Aorta (tissue), 5 donors: ENCODE data around the gene NAA40. TPM values are rescaled to one million over a fixed set of nuclear protein-coding genes. Genes with fewer than 3 reads are reported as not detected.
A peak's percentile ranks its signal among the peaks of the same experiment; 100 is the strongest.

Source experiments
- ATAC-seq: fragments of 200-7000 bp; cut with Tn5 transposase; one replicate; pipeline ENCODE4 v1.9.1; 2022; ENCODE audit warnings: moderate library complexity; ENCODE audit not compliant: low FRiP score
- DNase-seq, 2 donors: peaks; one replicate each; pipeline ENCODE4 v3.0.0-alpha.2; 2020
- H3K27ac ChIP-seq, 2 donors: one replicate each; pipeline ENCODE4 v1.5.1; 2013; ENCODE audit warnings: low read length in 2 of 2, mild to moderate bottlenecking in 2 of 2, moderate library complexity in 2 of 2, control low read depth in 1 of 2, inconsistent platforms in 1 of 2, low read depth in 1 of 2
- H3K27me3 ChIP-seq, 2 donors: one replicate each; pipeline ENCODE4 v1.6.1; 2013; ENCODE audit warnings: control low read depth in 1 of 2, low read length in 1 of 2, mild to moderate bottlenecking in 1 of 2, moderate library complexity in 1 of 2; ENCODE audit not compliant: insufficient read depth in 2 of 2, control insufficient read depth in 1 of 2
- H3K36me3 ChIP-seq, 2 donors: one replicate each; pipeline ENCODE4 v1.6.1; 2013; ENCODE audit warnings: control low read depth in 1 of 2, low read length in 1 of 2, mild to moderate bottlenecking in 1 of 2; ENCODE audit not compliant: insufficient read depth in 2 of 2, control insufficient read depth in 1 of 2
- H3K4me1 ChIP-seq, 2 donors: one replicate each; pipeline ENCODE4 v1.6.1; 2013; ENCODE audit warnings: low read length in 2 of 2, control low read depth in 1 of 2, mild to moderate bottlenecking in 1 of 2, moderate library complexity in 1 of 2; ENCODE audit not compliant: insufficient read depth in 2 of 2, control insufficient read depth in 1 of 2
- H3K4me3 ChIP-seq, 2 donors: one replicate each; pipeline ENCODE4 v1.5.1; 2013; ENCODE audit warnings: low read length in 2 of 2, control low read depth in 1 of 2, mild to moderate bottlenecking in 1 of 2
- H3K9me3 ChIP-seq: one replicate; pipeline ENCODE4 v1.6.1; 2013; ENCODE audit warnings: mild to moderate bottlenecking, low read length; ENCODE audit not compliant: control insufficient read depth
- WGBS, 2 donors: extraction: QIAGEN DNeasy Blood & Tissue Kit; methylation state at CpG; one replicate each; pipeline ENCODE4 v1.1.7; 2013; 5-methylcytosine and 5-hydroxymethylcytosine counted together
- intact Hi-C, 2 donors: fragments of 100-400 bp; cut with DNase I; formaldehyde crosslinking; loops; one replicate each; pipeline versions ENCODE4 v1.14.2 to v1.15.0; 2022
- polyA plus RNA-seq, 2 donors: library from polyadenylated mRNA; stranded (reverse); fragments of 200-250 nt; gene quantifications; one replicate each; pipeline ENCODE4 v1.2.3, GENCODE V29; 2013
- total RNA-seq, 2 donors: library from RNA; stranded (reverse); fragmentation: NEBNext Ultra II Directional; extraction: Animal tissue kit (Norgen Biotek cat#: 25700); gene quantifications; one replicate each; pipeline ENCODE4 v1.2.1, GENCODE V29; 2021
- donor health status: healthy with polysubstance abuse.
- donor health status: Bipolar disorder and iron deficiency.
- donor health status: DM: no; HTN: no; CAD: no.
- donor health status: DM: no; HTN: no; CAD: no.
- donor health status: DM: yes; HTN: yes; CAD: no.

NAA40 gene
- total and polyA plus RNA-seq, 4 donors, result 5.3 to 26.9 (median 18.4) TPM

GRCh38 chr11:63940786-63941185, 2.0 kb downstream of the NAA40 start:
- ATAC-seq, result no peak
- Histone ChIP-seq H3K4me1 (no peaks in the 10 kb centered on the region), H3K4me3 (no peak overlapping the region), H3K9me3 (no peaks in the 10 kb centered on the region), H3K27ac (no peak overlapping the region), H3K36me3 (no peaks in the 10 kb centered on the region), H3K27me3 (no peaks in the 10 kb centered on the region)
- no peak for DNase-seq
- WGBS, 2 donors, result 78 to 81% methylated on average over 6 of the region's 6 CpGs
- intact Hi-C loops, result no loop called here

GRCh38 chr11:63941901-63942300, 3.1 kb downstream of the NAA40 start:
- Histone ChIP-seq H3K27me3 (no peaks in the 10 kb centered on the region), H3K4me1 (no peaks in the 10 kb centered on the region), H3K4me3 (no peak overlapping the region), H3K27ac (no peak overlapping the region), H3K36me3 (no peaks in the 10 kb centered on the region), H3K9me3 (no peaks in the 10 kb centered on the region)
- intact Hi-C loops, result no loop called here
- DNase-seq (no peak), ATAC-seq (no peak)
- WGBS, 2 donors, result 83 to 88% methylated on average over 4 of the region's 4 CpGs

- no peak overlapping the region for H3K27ac ChIP-seq
Measured at GRCh38 chr11:63942803-63943202, 4.0 kb downstream of the NAA40 start.

GRCh38 chr11:63944987-63945386, 6.2 kb downstream of the NAA40 start:
- Histone ChIP-seq H3K4me3 (no peak overlapping the region), H3K27ac (peak overlapping the region; percentile 1 to 50), H3K4me1 (no peaks in the 10 kb centered on the region), H3K9me3 (no peaks in the 10 kb centered on the region), H3K27me3 (no peaks in the 10 kb centered on the region), H3K36me3 (no peaks in the 10 kb centered on the region)
- intact Hi-C loops, result loop anchor here (5.0 kb wide), 2 partner anchors 38 to 178 kb away; partner anchors contain the start of gene ZFTA (in 2 of the 2)
- DNase-seq, result no peak
- 24 to 28% methylated on average over 8 of the region's 8 CpGs for WGBS, 2 donors
- peak; percentile 49 for ATAC-seq

More at GRCh38 chr11:63942803-63943202, 4.0 kb downstream of the NAA40 start:
- Histone ChIP-seq H3K27me3 (no peaks in the 10 kb centered on the region), H3K9me3 (no peaks in the 10 kb centered on the region), H3K4me3 (no peak overlapping the region), H3K36me3 (no peaks in the 10 kb centered on the region), H3K4me1 (no peaks in the 10 kb centered on the region)
- WGBS, 2 donors, result 87 to 93% methylated on average over 3 of the region's 3 CpGs
- no peak for DNase-seq
- intact Hi-C loops, result no loop called here
- no peak for ATAC-seq

- Histone ChIP-seq H3K9me3 (no peaks in the 10 kb centered on the region), H3K4me1 (no peaks in the 10 kb centered on the region), H3K36me3 (no peaks in the 10 kb centered on the region), H3K4me3 (no peak overlapping the region), H3K27ac (peak overlapping the region; percentile 1 to 50), H3K27me3 (no peaks in the 10 kb centered on the region)
- intact Hi-C loops, result loop anchor here (1.0 to 5.0 kb wide), 3 partner anchors 38 to 178 kb away; partner anchors contain the start of gene ZFTA (in 2 of the 2)
- ATAC-seq, result peak; percentile 91
- DNase-seq, result peak; percentile 82 to 90
- 17% methylated on average over 14 of the region's 14 CpGs for WGBS, 2 donors
Measured at GRCh38 chr11:63945477-63946163, 6.8 kb downstream of the NAA40 start.

- ATAC-seq (no peak), DNase-seq (no peak)
- Histone ChIP-seq H3K4me1 (no peaks in the 10 kb centered on the region), H3K9me3 (no peaks in the 10 kb centered on the region), H3K4me3 (no peak overlapping the region), H3K27ac (no peak overlapping the region), H3K36me3 (peaks cover 0 to 6% of the 10 kb centered on the region in 2 donors), H3K27me3 (no peaks in the 10 kb centered on the region)
- 81 to 84% methylated on average over 20 of the region's 20 CpGs for WGBS, 2 donors
- intact Hi-C loops, result no loop called here
Measured at GRCh38 chr11:63951779-63952536, 13.2 kb downstream of the NAA40 start.

GRCh38 chr11:63952570-63952969, 13.8 kb downstream of the NAA40 start:
- DNase-seq, result no peak
- no peak overlapping the region for H3K27ac ChIP-seq
- H3K4me1 ChIP-seq, result no peaks in the 10 kb centered on the region
- 97% methylated on average over 4 of the region's 4 CpGs for WGBS, 2 donors
- intact Hi-C loops, result no loop called here
- no peaks in the 10 kb centered on the region for H3K9me3 ChIP-seq
- H3K36me3 ChIP-seq, result peaks cover 0 to 6% of the 10 kb centered on the region in 2 donors
- H3K4me3 ChIP-seq, result no peak overlapping the region
- H3K27me3 ChIP-seq, result no peaks in the 10 kb centered on the region
- no peak for ATAC-seq

- Histone ChIP-seq H3K4me3 (no peak overlapping the region), H3K4me1 (no peaks in the 10 kb centered on the region), H3K9me3 (no peaks in the 10 kb centered on the region), H3K27ac (no peak overlapping the region), H3K27me3 (no peaks in the 10 kb centered on the region), H3K36me3 (peaks cover 0 to 6% of the 10 kb centered on the region in 2 donors)
- 83 to 89% methylated on average over 5 of the region's 5 CpGs for WGBS, 2 donors
- intact Hi-C loops, result no loop called here
- ATAC-seq, result no peak
- no peak for DNase-seq
Measured at GRCh38 chr11:63958008-63958407, 19.2 kb downstream of the NAA40 start.
